Gastrocnemius medialis (tissue), 4 donors: ENCODE measurements around the gene GTF2H3.

Experiments
- POLR2A ChIP-seq, 2 donors: fragments of 450-650 bp; IDR thresholded peaks; one replicate each; pipeline ENCODE4 v1.6.1; 2017; ENCODE audit warnings: antibody characterized with exemption in 2 of 2, mild to moderate bottlenecking in 2 of 2, moderate library complexity in 2 of 2
- TF ChIP-seq, protein P1 (sequence below), 5 experiments: fragments of 450-650 bp in 3 of 5; fragments of 200-600 bp in 2 of 5; sonication (generic) in 2 of 5; IDR thresholded peaks in 4 of 5; conservative IDR thresholded peaks in 1 of 5; 1 replicate in 4 of 5; 2 replicates in 1 of 5; pipeline ENCODE4 v1.5.1; 2016 to 2019; ENCODE audit warnings: antibody characterized with exemption in 5 of 5, mild to moderate bottlenecking in 3 of 5, moderate library complexity in 3 of 5

DNA sequence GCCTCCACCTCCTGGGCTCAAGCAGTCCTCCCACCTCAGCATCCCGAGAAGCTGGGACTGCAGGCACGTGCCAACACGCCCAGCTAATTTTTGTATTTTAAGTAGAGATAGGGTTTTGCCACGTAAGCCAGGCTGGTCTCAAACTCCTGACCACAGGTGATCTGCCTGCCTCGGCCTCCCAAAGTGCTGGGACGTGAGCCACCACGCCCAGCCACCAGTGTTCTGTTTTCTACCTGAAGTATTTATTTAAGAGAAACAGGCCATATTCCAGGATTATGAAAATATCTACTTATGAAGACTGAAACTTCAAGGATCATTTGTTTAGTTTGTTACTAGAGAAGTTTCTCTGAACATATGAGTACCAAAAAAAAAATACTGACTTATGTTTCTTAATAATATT, 10.3 kb downstream of the GTF2H3 start:
- TF ChIP-seq, protein P1, sequence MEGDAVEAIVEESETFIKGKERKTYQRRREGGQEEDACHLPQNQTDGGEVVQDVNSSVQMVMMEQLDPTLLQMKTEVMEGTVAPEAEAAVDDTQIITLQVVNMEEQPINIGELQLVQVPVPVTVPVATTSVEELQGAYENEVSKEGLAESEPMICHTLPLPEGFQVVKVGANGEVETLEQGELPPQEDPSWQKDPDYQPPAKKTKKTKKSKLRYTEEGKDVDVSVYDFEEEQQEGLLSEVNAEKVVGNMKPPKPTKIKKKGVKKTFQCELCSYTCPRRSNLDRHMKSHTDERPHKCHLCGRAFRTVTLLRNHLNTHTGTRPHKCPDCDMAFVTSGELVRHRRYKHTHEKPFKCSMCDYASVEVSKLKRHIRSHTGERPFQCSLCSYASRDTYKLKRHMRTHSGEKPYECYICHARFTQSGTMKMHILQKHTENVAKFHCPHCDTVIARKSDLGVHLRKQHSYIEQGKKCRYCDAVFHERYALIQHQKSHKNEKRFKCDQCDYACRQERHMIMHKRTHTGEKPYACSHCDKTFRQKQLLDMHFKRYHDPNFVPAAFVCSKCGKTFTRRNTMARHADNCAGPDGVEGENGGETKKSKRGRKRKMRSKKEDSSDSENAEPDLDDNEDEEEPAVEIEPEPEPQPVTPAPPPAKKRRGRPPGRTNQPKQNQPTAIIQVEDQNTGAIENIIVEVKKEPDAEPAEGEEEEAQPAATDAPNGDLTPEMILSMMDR (IDR thresholded peaks at IDR 0.05 in 4 of 5, conservative IDR thresholded peaks at IDR 0.05 in 1 of 5): no peak
- TF ChIP-seq POLR2A (IDR thresholded peaks at IDR 0.05): no peak
